ENCODE data around the gene IDUA. TPM values are rescaled to one million over a fixed set of nuclear protein-coding genes. Genes with fewer than 3 reads are reported as not detected.
"Not testable (repeated sequence)": the region's sequence is repeated elsewhere in the genome, so short reads cannot be mapped to it uniquely, and the experiment has no call there.

IDUA gene
- total RNA-seq, 1 donor from 2014 or later, result 18.0 TPM

- DNase-seq (ENCODE audit: low read depth, low spot score), result no peak
- Mint-ChIP-seq H3K9me3 (no peaks in the 10 kb centered on the region), H3K27ac (ENCODE audit: unreplicated experiment) (no peak overlapping the region), H3K4me1 (peaks cover 8% of the 10 kb centered on the region), H3K4me3 (no peak overlapping the region), H3K36me3 (ENCODE audit: low read depth) (no peaks in the 10 kb centered on the region), H3K27me3 (ENCODE audit: low read depth) (peaks cover 41% of the 10 kb centered on the region)
- TF ChIP-seq CTCF (conservative IDR thresholded peaks at IDR 0.05), result no peak
Observed at GRCh38 chr4:996030-996996, 9.5 kb downstream of the IDUA start.

GRCh38 chr4:996997-997374 is 10.1 kb downstream of the IDUA start:
- DNase-seq (ENCODE audit: low read depth, low spot score), result no peak
- H3K27ac Mint-ChIP-seq (ENCODE audit: unreplicated experiment), result no peak overlapping the region
- no peaks in the 10 kb centered on the region for H3K36me3 Mint-ChIP-seq (ENCODE audit: low read depth)
- no peak for TF ChIP-seq CTCF (conservative IDR thresholded peaks at IDR 0.05)
- H3K9me3 Mint-ChIP-seq, result no peaks in the 10 kb centered on the region
- peaks cover 8% of the 10 kb centered on the region for H3K4me1 Mint-ChIP-seq
- peaks cover 47% of the 10 kb centered on the region for H3K27me3 Mint-ChIP-seq (ENCODE audit: low read depth)
- H3K4me3 Mint-ChIP-seq, result no peak overlapping the region

GRCh38 chr4:997375-998071 is 10.7 kb downstream of the IDUA start:
- peaks cover 7% of the 10 kb centered on the region for H3K4me1 Mint-ChIP-seq
- H3K9me3 Mint-ChIP-seq, result no peaks in the 10 kb centered on the region
- DNase-seq (ENCODE audit: low read depth, low spot score), result no peak
- peaks cover 50% of the 10 kb centered on the region for H3K27me3 Mint-ChIP-seq (ENCODE audit: low read depth)
- H3K36me3 Mint-ChIP-seq (ENCODE audit: low read depth), result no peaks in the 10 kb centered on the region
- no peak overlapping the region for H3K27ac Mint-ChIP-seq (ENCODE audit: unreplicated experiment)
- TF ChIP-seq CTCF (conservative IDR thresholded peaks at IDR 0.05), result no peak
- no peak overlapping the region for H3K4me3 Mint-ChIP-seq

GRCh38 chr4:998096-998691 is 11.3 kb downstream of the IDUA start:
- Mint-ChIP-seq H3K36me3 (ENCODE audit: low read depth) (no peaks in the 10 kb centered on the region), H3K27ac (ENCODE audit: unreplicated experiment) (no peak overlapping the region), H3K4me1 (peaks cover 4% of the 10 kb centered on the region), H3K27me3 (ENCODE audit: low read depth) (peaks cover 50% of the 10 kb centered on the region), H3K9me3 (no peaks in the 10 kb centered on the region), H3K4me3 (no peak overlapping the region)
- TF ChIP-seq CTCF (conservative IDR thresholded peaks at IDR 0.05), result no peak
- DNase-seq (ENCODE audit: low read depth, low spot score), result no peak

GRCh38 chr4:999240-999863 is 12.5 kb downstream of the IDUA start:
- not testable (repeated sequence) for DNase-seq (ENCODE audit: low read depth, low spot score); H3K4me1 Mint-ChIP-seq; H3K9me3 Mint-ChIP-seq; H3K27ac Mint-ChIP-seq (ENCODE audit: unreplicated experiment); H3K36me3 Mint-ChIP-seq (ENCODE audit: low read depth)
- H3K27me3 Mint-ChIP-seq (ENCODE audit: low read depth), result peaks cover 61% of the 10 kb centered on the region
- H3K4me3 Mint-ChIP-seq, result peak overlapping the region; percentile 45

Measured in neural crest cell (in vitro differentiated cells).